Measurements from ENCODE around the gene ZC3H7A.

ZC3H7A gene

GRCh38 chr16:11799509-11800381 lies 2.7 kb upstream of the ZC3H7A start:
- no peak overlapping the region for H3K4me3 ChIP-seq (replicated peaks in 1 of 2; ENCODE audit: low read depth in 2 of 2, low read length in 2 of 2)
- no peak for DNase-seq (ENCODE audit: low read depth in 2 of 2)
- TF ChIP-seq CTCF (IDR thresholded peaks at IDR 0.05; ENCODE audit: low read depth, low read length), result no peak

- peak overlapping the region in 1 of 2 donors; percentile 76 for H3K4me3 ChIP-seq (replicated peaks in 1 of 2; ENCODE audit: low read depth in 2 of 2, low read length in 2 of 2)
- TF ChIP-seq CTCF (IDR thresholded peaks at IDR 0.05; ENCODE audit: low read depth, low read length), result no peak
- no peak for DNase-seq (ENCODE audit: low read depth in 2 of 2)
Measured at GRCh38 chr16:11799017-11799381, 1.9 kb upstream of the ZC3H7A start.

GRCh38 chr16:11797957-11798299 lies 870 bp upstream of the ZC3H7A start:
- DNase-seq (ENCODE audit: low read depth in 2 of 2), result peak in 1 of 2 donors; percentile 33
- no peak for TF ChIP-seq CTCF (IDR thresholded peaks at IDR 0.05; ENCODE audit: low read depth, low read length)
- peak overlapping the region; percentile 68 to 76 for H3K4me3 ChIP-seq (replicated peaks in 1 of 2; ENCODE audit: low read depth in 2 of 2, low read length in 2 of 2)

- peak overlapping the region; percentile 68 to 97 for H3K4me3 ChIP-seq (replicated peaks in 1 of 2; ENCODE audit: low read depth in 2 of 2, low read length in 2 of 2)
- DNase-seq (ENCODE audit: low read depth in 2 of 2), result peak; percentile 57 to 65
- no peak for TF ChIP-seq CTCF (IDR thresholded peaks at IDR 0.05; ENCODE audit: low read depth, low read length)
Measured at GRCh38 chr16:11796227-11797165, 562 bp downstream of the ZC3H7A start.

GRCh38 chr16:11795887-11796226 lies 1.2 kb downstream of the ZC3H7A start:
- no peak for DNase-seq (ENCODE audit: low read depth in 2 of 2)
- no peak for TF ChIP-seq CTCF (IDR thresholded peaks at IDR 0.05; ENCODE audit: low read depth, low read length)
- H3K4me3 ChIP-seq (replicated peaks in 1 of 2; ENCODE audit: low read depth in 2 of 2, low read length in 2 of 2), result peak overlapping the region; percentile 68 to 97

- DNase-seq (ENCODE audit: low read depth in 2 of 2), result peak in 1 of 2 donors; percentile 55
- H3K4me3 ChIP-seq (replicated peaks in 1 of 2; ENCODE audit: low read depth in 2 of 2, low read length in 2 of 2), result peak overlapping the region; percentile 68 to 97
- no peak for TF ChIP-seq CTCF (IDR thresholded peaks at IDR 0.05; ENCODE audit: low read depth, low read length)
Measured at GRCh38 chr16:11794996-11795886, 1.8 kb downstream of the ZC3H7A start.
